K562 (cell line): ENCODE measurements around the gene H2BK1. TPM values are rescaled to one million over a fixed set of nuclear protein-coding genes. Genes with fewer than 3 reads are reported as not detected.

ENCODE experiments used
- ATF3 ChIP-seq, 2 experiments: fragments of 450-650 bp in 1 of 2; sonication (generic) in 1 of 2; formaldehyde crosslinking in 1 of 2; IDR thresholded peaks in 1 of 2; conservative IDR thresholded peaks in 1 of 2; 2 replicates each; pipeline versions ENCODE4 v1.6.1 to v1.8.1; 2016 to 2023; ENCODE audit warnings: mild to moderate bottlenecking in 2 of 2, moderate library complexity in 2 of 2, inconsistent platforms in 1 of 2, missing genetic modification reagents in 1 of 2
- CGGBP1 ChIP-seq: fragments of 250-450 bp; sonication (Bioruptor Pico); IDR thresholded peaks from 2 replicates; pipeline ENCODE4 v1.9.0; 2021; ENCODE audit warnings: mild to moderate bottlenecking
- DDX20 ChIP-seq: fragments of 450-650 bp; IDR thresholded peaks from 2 replicates; pipeline ENCODE4 v1.6.1; 2016; ENCODE audit warnings: missing genetic modification characterization, low read depth, mild to moderate bottlenecking, missing compliant biosample characterization, moderate library complexity
- EGR1 ChIP-seq: fragments of 450-650 bp; conservative IDR thresholded peaks from 2 replicates; pipeline ENCODE4 v1.6.1; 2017; ENCODE audit warnings: mild to moderate bottlenecking
- HDAC2 ChIP-seq: fragments of 450-650 bp; IDR thresholded peaks from 2 replicates; pipeline ENCODE4 v1.6.1; 2016; ENCODE audit warnings: mild to moderate bottlenecking
- HEY1 ChIP-seq: fragments of 250-450 bp; sonication (Bioruptor Pico); IDR thresholded peaks from 2 replicates; pipeline ENCODE4 v1.5.0; 2020; ENCODE audit warnings: mild to moderate bottlenecking, moderate library complexity, borderline replicate concordance
- KHSRP ChIP-seq: fragments of 450-650 bp; IDR thresholded peaks from 2 replicates; pipeline ENCODE4 v1.6.1; 2017
- KLF1 ChIP-seq: fragments of 450-650 bp; IDR thresholded peaks from 2 replicates; pipeline ENCODE4 v1.6.1; 2016; ENCODE audit warnings: missing genetic modification characterization, missing compliant biosample characterization
- LCOR ChIP-seq: sonication (generic); formaldehyde crosslinking; IDR thresholded peaks from 2 replicates; pipeline ENCODE4 v1.8.0; 2022; ENCODE audit warnings: mild to moderate bottlenecking, missing genetic modification reagents
- NFXL1 ChIP-seq: fragments of 450-650 bp; formaldehyde crosslinking; IDR thresholded peaks from 2 replicates; pipeline ENCODE4 v1.4.0; 2021; ENCODE audit warnings: mild to moderate bottlenecking
- PTRF ChIP-seq: fragments of 450-650 bp; IDR thresholded peaks from 2 replicates; pipeline ENCODE4 v1.6.1; 2016; ENCODE audit warnings: mild to moderate bottlenecking, missing genetic modification characterization, missing compliant biosample characterization
- RBM14 ChIP-seq: fragments of 200-400 bp; formaldehyde crosslinking; IDR thresholded peaks from 2 replicates; pipeline ENCODE4 v1.6.1; 2018; ENCODE audit warnings: low read depth, mild to moderate bottlenecking, low read length, moderate library complexity, borderline replicate concordance; ENCODE audit not compliant: insufficient read depth
- SRSF7 ChIP-seq: fragments of 200-400 bp; formaldehyde crosslinking; optimal IDR thresholded peaks from 2 replicates; pipeline ENCODE3; 2017; ENCODE audit warnings: mild to moderate bottlenecking, low read depth, low read length
- TAL1 ChIP-seq: fragments of 450-650 bp; IDR thresholded peaks from 2 replicates; pipeline ENCODE4 v1.6.1; 2016; ENCODE audit warnings: mild to moderate bottlenecking
- TFE3 ChIP-seq: fragments of 450-650 bp; formaldehyde crosslinking; IDR thresholded peaks from 2 replicates; pipeline ENCODE4 v1.4.0; 2020; ENCODE audit warnings: mild to moderate bottlenecking, mixed read lengths
- TRIM24 ChIP-seq, 2 experiments: fragments of 450-650 bp; IDR thresholded peaks; 2 replicates each; pipeline ENCODE4 v1.6.1; 2016
- ZNF395 ChIP-seq: fragments of 200-800 bp; sonication (Bioruptor generic); IDR thresholded peaks from 2 replicates; pipeline ENCODE4 v1.6.1; 2017; ENCODE audit warnings: missing genetic modification characterization, missing compliant biosample characterization
- polyA plus RNA-seq, 8 experiments: library from polyadenylated mRNA; depleted of rRNA in 4 of 8; stranded (reverse) in 5 of 8; unstranded in 3 of 8; fragments of >200 nt; fragmentation: Nextera tagmentation in 2 of 8; fragmentation: Illumina TruSeq in 1 of 8; extraction: Ambion mirVana in 2 of 8; extraction: Trizol in 1 of 8; gene quantifications; 2 replicates each; pipeline versions ENCODE4 v1.2.1 to v1.2.3, GENCODE V29; 2011 to 2014; ENCODE audit warnings: inconsistent platforms in 1 of 8, missing spikeins in 1 of 8
- total RNA-seq, 7 experiments: library from RNA; depleted of rRNA in 6 of 7; stranded (reverse); fragments of >200 nt in 6 of 7; fragmentation: Illumina TruSeq in 2 of 7; extraction: Trizol in 2 of 7; gene quantifications; 2 replicates each; pipeline versions ENCODE4 v1.2.1 to v1.2.3, GENCODE V29; 2011 to 2021; ENCODE audit warnings: low replicate concordance in 1 of 7

The H2BK1 gene
- total and polyA plus RNA-seq, 9 of the 15 experiments (the other 6 are each of a cell fraction or from before 2014, with no cell fraction given) = not detected

GRCh38 chr7:151228024-151228866 lies 18.0 kb upstream of the H2BK1 start (continued):
- TF ChIP-seq RBM14 = no peak
- no peak for TF ChIP-seq LCOR (CRISPR knock-in tag)
- no peak for TF ChIP-seq TFE3 (CRISPR knock-in tag)
- no peak for TF ChIP-seq ATF3 (IDR thresholded peaks at IDR 0.05)
- 0 out of 2 replicates have a peak, but pooled peaks have one; percentile 7 for TF ChIP-seq ATF3 (CRISPR knock-in tag; conservative IDR thresholded peaks at IDR 0.05)
- TF ChIP-seq HDAC2 = 0 out of 2 replicates have a peak, but pooled peaks have one; percentile 35
- no peak for TF ChIP-seq EGR1
- no peak for TF ChIP-seq DDX20 (tag)
- no peak for TF ChIP-seq SRSF7
- peak; percentile 48; the same call in 1 of the 2 replicates for TF ChIP-seq TAL1
- no peak for TF ChIP-seq CGGBP1 (CRISPR knock-in tag)
- TF ChIP-seq NFXL1 = no peak
- no peak for TF ChIP-seq ZNF395 (CRISPR knock-in tag)
- no peak for TF ChIP-seq KHSRP
- TF ChIP-seq KLF1 = no peak
- no peak for TF ChIP-seq PTRF
- peak; percentile 12 to 31; a peak in 2 of 4 replicates for TF ChIP-seq TRIM24 (IDR thresholded peaks at IDR 0.05)
- no peak for TF ChIP-seq HEY1 (CRISPR knock-in tag)
